ENCODE measurements around the gene TPSG1.
"Not testable (repeated sequence)": the region's sequence is repeated elsewhere in the genome, so short reads cannot be mapped to it uniquely, and the experiment has no call there.

TPSG1 gene

GRCh38 chr16:1225728-1226311, 752 bp upstream of the TPSG1 start:
- not testable (repeated sequence) for H3K4me3 ChIP-seq (ENCODE audit: low read length); H3K4me2 ChIP-seq (ENCODE audit: low read length); H3K9me3 ChIP-seq (replicated peaks; ENCODE audit: low read length); H3K27me3 ChIP-seq (ENCODE audit: control insufficient read depth, insufficient read depth, low read length); H3K9ac ChIP-seq (ENCODE audit: low read depth, low read length); H3K4me1 ChIP-seq (ENCODE audit: control insufficient read depth, insufficient read depth, low read length); H3K36me3 ChIP-seq (ENCODE audit: insufficient read depth, low read length)

GRCh38 chr16:1224558-1224957, 510 bp downstream of the TPSG1 start:
- Histone ChIP-seq H3K4me1 (ENCODE audit: control insufficient read depth, insufficient read depth, low read length) (no peaks in the 10 kb centered on the region), H3K4me2 (ENCODE audit: low read length) (no peak overlapping the region), H3K9me3 (replicated peaks; ENCODE audit: low read length) (no peaks in the 10 kb centered on the region), H3K9ac (ENCODE audit: low read depth, low read length) (no peak overlapping the region), H3K36me3 (ENCODE audit: insufficient read depth, low read length) (no peaks in the 10 kb centered on the region), H3K4me3 (ENCODE audit: low read length) (no peak overlapping the region), H3K27me3 (ENCODE audit: control insufficient read depth, insufficient read depth, low read length) (peaks cover 6% of the 10 kb centered on the region)

- Histone ChIP-seq H3K4me2 (ENCODE audit: low read length) (no peak overlapping the region), H3K9ac (ENCODE audit: low read depth, low read length) (no peak overlapping the region), H3K27me3 (ENCODE audit: control insufficient read depth, insufficient read depth, low read length) (peaks cover 6% of the 10 kb centered on the region), H3K4me3 (ENCODE audit: low read length) (no peak overlapping the region), H3K9me3 (replicated peaks; ENCODE audit: low read length) (no peaks in the 10 kb centered on the region), H3K36me3 (ENCODE audit: insufficient read depth, low read length) (no peaks in the 10 kb centered on the region), H3K4me1 (ENCODE audit: control insufficient read depth, insufficient read depth, low read length) (no peaks in the 10 kb centered on the region)
These were observed 1.5 kb downstream of the TPSG1 start for GRCh38 chr16:1223355-1224214.

GRCh38 chr16:1222553-1223354, 2.3 kb downstream of the TPSG1 start:
- Histone ChIP-seq H3K4me3 (ENCODE audit: low read length) (no peak overlapping the region), H3K27me3 (ENCODE audit: control insufficient read depth, insufficient read depth, low read length) (peaks cover 6% of the 10 kb centered on the region), H3K9ac (ENCODE audit: low read depth, low read length) (no peak overlapping the region)

GRCh38 chr16:1221628-1222552, 3.2 kb downstream of the TPSG1 start:
- Histone ChIP-seq H3K36me3 (ENCODE audit: insufficient read depth, low read length) (no peaks in the 10 kb centered on the region), H3K4me3 (ENCODE audit: low read length) (no peak overlapping the region), H3K27me3 (ENCODE audit: control insufficient read depth, insufficient read depth, low read length) (peaks cover 6% of the 10 kb centered on the region), H3K9ac (ENCODE audit: low read depth, low read length) (no peak overlapping the region), H3K9me3 (replicated peaks; ENCODE audit: low read length) (no peaks in the 10 kb centered on the region), H3K4me1 (ENCODE audit: control insufficient read depth, insufficient read depth, low read length) (no peaks in the 10 kb centered on the region), H3K4me2 (ENCODE audit: low read length) (no peak overlapping the region)

More at GRCh38 chr16:1222553-1223354, 2.3 kb downstream of the TPSG1 start:
- Histone ChIP-seq H3K36me3 (ENCODE audit: insufficient read depth, low read length) (no peaks in the 10 kb centered on the region), H3K9me3 (replicated peaks; ENCODE audit: low read length) (no peaks in the 10 kb centered on the region), H3K4me2 (ENCODE audit: low read length) (no peak overlapping the region), H3K4me1 (ENCODE audit: control insufficient read depth, insufficient read depth, low read length) (no peaks in the 10 kb centered on the region)

GRCh38 chr16:1220841-1221627, 4.0 kb downstream of the TPSG1 start:
- Histone ChIP-seq H3K9ac (ENCODE audit: low read depth, low read length) (no peak overlapping the region), H3K27me3 (ENCODE audit: control insufficient read depth, insufficient read depth, low read length) (peaks cover 6% of the 10 kb centered on the region), H3K9me3 (replicated peaks; ENCODE audit: low read length) (no peaks in the 10 kb centered on the region), H3K4me3 (ENCODE audit: low read length) (no peak overlapping the region), H3K36me3 (ENCODE audit: insufficient read depth, low read length) (no peaks in the 10 kb centered on the region), H3K4me1 (ENCODE audit: control insufficient read depth, insufficient read depth, low read length) (no peaks in the 10 kb centered on the region), H3K4me2 (ENCODE audit: low read length) (no peak overlapping the region)

GRCh38 chr16:1220098-1220728, 4.9 kb downstream of the TPSG1 start:
- no peaks in the 10 kb centered on the region for H3K36me3 ChIP-seq (ENCODE audit: insufficient read depth, low read length)
- no peak overlapping the region for H3K4me3 ChIP-seq (ENCODE audit: low read length)
- H3K4me1 ChIP-seq (ENCODE audit: control insufficient read depth, insufficient read depth, low read length), result no peaks in the 10 kb centered on the region
- H3K4me2 ChIP-seq (ENCODE audit: low read length), result no peak overlapping the region
- no peak overlapping the region for H3K9ac ChIP-seq (ENCODE audit: low read depth, low read length)
- H3K9me3 ChIP-seq (replicated peaks; ENCODE audit: low read length), result no peaks in the 10 kb centered on the region
- H3K27me3 ChIP-seq (ENCODE audit: control insufficient read depth, insufficient read depth, low read length), result peaks cover 6% of the 10 kb centered on the region

GRCh38 chr16:1218930-1219611, 6.0 kb downstream of the TPSG1 start:
- peaks cover 6% of the 10 kb centered on the region for H3K27me3 ChIP-seq (ENCODE audit: control insufficient read depth, insufficient read depth, low read length)
- no peak overlapping the region for H3K4me2 ChIP-seq (ENCODE audit: low read length)
- H3K9ac ChIP-seq (ENCODE audit: low read depth, low read length), result no peak overlapping the region
- no peak overlapping the region for H3K4me3 ChIP-seq (ENCODE audit: low read length)
- H3K9me3 ChIP-seq (replicated peaks; ENCODE audit: low read length), result no peaks in the 10 kb centered on the region
- no peaks in the 10 kb centered on the region for H3K4me1 ChIP-seq (ENCODE audit: control insufficient read depth, insufficient read depth, low read length)
- H3K36me3 ChIP-seq (ENCODE audit: insufficient read depth, low read length), result no peaks in the 10 kb centered on the region

- H3K9me3 ChIP-seq (replicated peaks; ENCODE audit: low read length), result no peaks in the 10 kb centered on the region
- no peak overlapping the region for H3K4me2 ChIP-seq (ENCODE audit: low read length)
- H3K9ac ChIP-seq (ENCODE audit: low read depth, low read length), result no peak overlapping the region
- peaks cover 3% of the 10 kb centered on the region for H3K27me3 ChIP-seq (ENCODE audit: control insufficient read depth, insufficient read depth, low read length)
- H3K36me3 ChIP-seq (ENCODE audit: insufficient read depth, low read length), result no peaks in the 10 kb centered on the region
- no peak overlapping the region for H3K4me3 ChIP-seq (ENCODE audit: low read length)
- no peaks in the 10 kb centered on the region for H3K4me1 ChIP-seq (ENCODE audit: control insufficient read depth, insufficient read depth, low read length)
These were observed 6.8 kb downstream of the TPSG1 start for GRCh38 chr16:1218061-1218929.

All from skeletal muscle satellite cell (primary cell).